GM12874 (cell line): Measurements from ENCODE around the gene SLC35A5.

Experiments used
- CTCF ChIP-seq: IDR thresholded peaks from 2 replicates; pipeline ENCODE4 v1.5.1; 2011; ENCODE audit warnings: low read depth, mild to moderate bottlenecking, control low read depth, low read length, moderate library complexity; ENCODE audit not compliant: insufficient read depth

Gene SLC35A5

GRCh38 chr3:112615989-112616731, 54.3 kb downstream of the SLC35A5 start:
- no peak for TF ChIP-seq CTCF

GRCh38 chr3:112617285-112617684, 55.4 kb downstream of the SLC35A5 start:
- no peak for TF ChIP-seq CTCF

GRCh38 chr3:112619295-112619694, 57.5 kb downstream of the SLC35A5 start:
- TF ChIP-seq CTCF = no peak

GRCh38 chr3:112623213-112623612, 61.4 kb downstream of the SLC35A5 start:
- no peak for TF ChIP-seq CTCF

GRCh38 chr3:112623717-112624116, 61.9 kb downstream of the SLC35A5 start:
- no peak for TF ChIP-seq CTCF

GRCh38 chr3:112627419-112627818, 65.6 kb downstream of the SLC35A5 start:
- TF ChIP-seq CTCF = no peak

GRCh38 chr3:112627919-112628466, 66.1 kb downstream of the SLC35A5 start:
- no peak for TF ChIP-seq CTCF
